ENCODE data around the gene ASAP2. TPM values are rescaled to one million over a fixed set of nuclear protein-coding genes. Genes with fewer than 3 reads are reported as not detected.

Gene ASAP2
- total RNA-seq, 1 donor, result 66.2 TPM

DNA sequence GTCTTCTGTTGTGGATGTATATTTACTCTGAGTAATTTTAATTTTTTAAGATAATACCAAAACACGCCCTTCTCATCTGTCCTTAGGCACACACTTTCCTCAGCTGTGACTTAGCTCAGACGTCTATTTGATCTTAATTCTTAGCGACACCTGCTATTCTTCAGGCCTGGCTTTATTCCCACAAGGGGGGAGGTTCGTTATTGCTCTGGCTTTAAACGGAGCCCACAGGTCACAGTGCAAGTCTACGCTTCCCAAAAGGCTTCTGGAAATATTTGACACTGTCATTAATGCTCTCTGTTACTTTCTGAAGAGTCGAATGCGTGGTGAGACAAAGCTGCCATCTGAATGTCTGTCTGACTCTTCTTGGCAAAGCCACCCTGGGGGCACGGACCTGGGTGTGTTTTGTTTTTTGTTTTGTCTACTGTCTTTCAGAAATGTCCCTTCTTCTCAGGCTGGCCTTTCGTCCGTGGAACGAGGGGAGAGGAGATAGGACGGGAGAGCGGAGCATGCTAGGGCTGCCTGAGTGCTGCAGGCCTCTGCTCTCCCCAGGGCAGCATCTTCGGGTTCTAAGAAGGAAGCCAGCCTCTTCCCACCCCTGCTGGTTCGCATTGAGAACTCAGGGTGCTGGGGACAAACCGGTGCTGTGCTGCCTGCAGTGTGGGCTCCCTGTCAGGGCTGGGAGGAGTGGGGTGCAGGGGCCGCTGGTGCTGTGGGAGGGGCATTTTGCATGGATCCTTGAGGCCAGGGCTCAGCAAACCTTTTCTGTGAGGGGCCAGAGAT is 61.9 kb downstream of the ASAP2 start:
- peaks cover 97% of the 10 kb centered on the region for H3K79me2 ChIP-seq (ENCODE audit: insufficient read depth, low read length)
- no peaks in the 10 kb centered on the region for H3K27me3 ChIP-seq (ENCODE audit: insufficient read depth, low read length)
- H3K36me3 ChIP-seq (ENCODE audit: insufficient read depth, low read length), result no peaks in the 10 kb centered on the region
- TF ChIP-seq, protein P1, sequence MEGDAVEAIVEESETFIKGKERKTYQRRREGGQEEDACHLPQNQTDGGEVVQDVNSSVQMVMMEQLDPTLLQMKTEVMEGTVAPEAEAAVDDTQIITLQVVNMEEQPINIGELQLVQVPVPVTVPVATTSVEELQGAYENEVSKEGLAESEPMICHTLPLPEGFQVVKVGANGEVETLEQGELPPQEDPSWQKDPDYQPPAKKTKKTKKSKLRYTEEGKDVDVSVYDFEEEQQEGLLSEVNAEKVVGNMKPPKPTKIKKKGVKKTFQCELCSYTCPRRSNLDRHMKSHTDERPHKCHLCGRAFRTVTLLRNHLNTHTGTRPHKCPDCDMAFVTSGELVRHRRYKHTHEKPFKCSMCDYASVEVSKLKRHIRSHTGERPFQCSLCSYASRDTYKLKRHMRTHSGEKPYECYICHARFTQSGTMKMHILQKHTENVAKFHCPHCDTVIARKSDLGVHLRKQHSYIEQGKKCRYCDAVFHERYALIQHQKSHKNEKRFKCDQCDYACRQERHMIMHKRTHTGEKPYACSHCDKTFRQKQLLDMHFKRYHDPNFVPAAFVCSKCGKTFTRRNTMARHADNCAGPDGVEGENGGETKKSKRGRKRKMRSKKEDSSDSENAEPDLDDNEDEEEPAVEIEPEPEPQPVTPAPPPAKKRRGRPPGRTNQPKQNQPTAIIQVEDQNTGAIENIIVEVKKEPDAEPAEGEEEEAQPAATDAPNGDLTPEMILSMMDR (IDR thresholded peaks at IDR 0.05; ENCODE audit: extremely low read depth, low read depth, low read length), result no peak
- no peaks in the 10 kb centered on the region for H4K20me1 ChIP-seq (ENCODE audit: insufficient read depth, low read length)
- H3K4me1 ChIP-seq (ENCODE audit: insufficient read depth, low read length), result peaks cover 27% of the 10 kb centered on the region
- no peak overlapping the region for H3K4me2 ChIP-seq (ENCODE audit: insufficient read depth, low read length)
- no peak overlapping the region for H3K27ac ChIP-seq (ENCODE audit: low read depth, low read length)
- H2AFZ ChIP-seq (ENCODE audit: low read length), result no peak overlapping the region
- no peak for DNase-seq (ENCODE audit: insufficient read length, low spot score, missing footprints)
- no peaks in the 10 kb centered on the region for H3K9me3 ChIP-seq (ENCODE audit: low read depth, low read length)
- H3K4me3 ChIP-seq (ENCODE audit: insufficient read depth, low read length), result no peak overlapping the region

DNA sequence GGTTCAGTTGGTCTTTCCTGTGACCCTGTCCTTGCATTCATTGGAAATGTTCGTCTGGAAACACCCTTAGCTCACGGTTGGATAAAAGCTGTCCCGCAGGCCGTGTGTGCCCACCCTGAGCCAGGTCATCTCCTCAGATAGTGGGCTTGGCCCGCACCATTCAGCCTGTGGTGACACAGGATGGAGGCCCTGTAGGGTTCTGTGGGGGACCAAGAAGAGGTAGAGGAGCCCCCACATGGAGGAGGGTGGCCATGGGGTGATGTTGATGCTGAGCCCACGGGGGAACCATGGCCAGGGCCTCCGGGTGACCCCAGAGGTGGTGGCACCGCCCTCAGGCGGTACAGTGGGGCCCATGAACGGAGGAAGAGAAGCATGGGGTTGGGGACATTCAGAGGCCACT is 62.7 kb downstream of the ASAP2 start:
- H3K27ac ChIP-seq (ENCODE audit: low read depth, low read length), result no peak overlapping the region
- peaks cover 97% of the 10 kb centered on the region for H3K79me2 ChIP-seq (ENCODE audit: insufficient read depth, low read length)
- H2AFZ ChIP-seq (ENCODE audit: low read length), result no peak overlapping the region
- H3K4me3 ChIP-seq (ENCODE audit: insufficient read depth, low read length), result no peak overlapping the region
- H3K4me2 ChIP-seq (ENCODE audit: insufficient read depth, low read length), result no peak overlapping the region
- peaks cover 26% of the 10 kb centered on the region for H3K4me1 ChIP-seq (ENCODE audit: insufficient read depth, low read length)
- no peaks in the 10 kb centered on the region for H3K9me3 ChIP-seq (ENCODE audit: low read depth, low read length)
- no peak for DNase-seq (ENCODE audit: insufficient read length, low spot score, missing footprints)
- no peaks in the 10 kb centered on the region for H4K20me1 ChIP-seq (ENCODE audit: insufficient read depth, low read length)
- H3K27me3 ChIP-seq (ENCODE audit: insufficient read depth, low read length), result no peaks in the 10 kb centered on the region
- TF ChIP-seq, protein P1 (IDR thresholded peaks at IDR 0.05; ENCODE audit: extremely low read depth, low read depth, low read length), result no peak
- no peaks in the 10 kb centered on the region for H3K36me3 ChIP-seq (ENCODE audit: insufficient read depth, low read length)

DNA sequence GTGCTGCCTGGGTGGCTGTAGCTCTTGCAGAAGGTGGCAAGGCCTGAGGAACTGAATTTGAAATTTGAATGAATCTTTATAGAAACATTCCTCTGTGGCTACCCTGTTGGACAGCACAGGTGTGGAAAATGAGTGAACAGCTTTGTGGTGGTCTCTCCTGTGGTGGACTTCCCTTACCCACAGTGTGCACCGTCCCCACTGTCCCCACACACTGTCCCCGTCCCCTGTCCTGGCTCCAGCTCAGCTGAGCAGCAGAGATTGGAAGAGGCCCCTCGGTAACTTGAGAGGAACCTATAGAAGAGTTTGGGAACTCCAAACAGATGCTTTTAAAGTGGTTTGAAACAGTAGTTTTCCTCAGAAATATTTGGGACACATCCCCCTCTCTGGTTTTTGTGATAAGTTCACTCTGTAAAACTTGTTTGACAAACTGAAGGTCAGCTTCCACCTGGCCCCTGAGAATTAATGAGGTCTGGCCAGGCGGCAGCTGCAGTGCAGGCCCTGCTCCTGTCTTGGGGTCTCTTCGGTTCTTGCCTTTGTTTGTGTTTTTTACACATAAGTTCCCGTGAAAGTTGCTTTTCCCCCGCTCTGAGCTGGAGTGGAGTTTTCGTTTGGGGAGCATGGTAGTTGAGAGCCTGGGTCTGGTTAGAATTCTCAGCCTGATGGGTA is 63.2 kb downstream of the ASAP2 start:
- H3K9me3 ChIP-seq (ENCODE audit: low read depth, low read length), result no peaks in the 10 kb centered on the region
- H4K20me1 ChIP-seq (ENCODE audit: insufficient read depth, low read length), result no peaks in the 10 kb centered on the region
- peaks cover 20% of the 10 kb centered on the region for H3K4me1 ChIP-seq (ENCODE audit: insufficient read depth, low read length)
- H3K79me2 ChIP-seq (ENCODE audit: insufficient read depth, low read length), result peaks cover 97% of the 10 kb centered on the region
- no peak overlapping the region for H2AFZ ChIP-seq (ENCODE audit: low read length)
- TF ChIP-seq, protein P1 (IDR thresholded peaks at IDR 0.05; ENCODE audit: extremely low read depth, low read depth, low read length), result no peak
- DNase-seq (ENCODE audit: insufficient read length, low spot score, missing footprints), result no peak
- no peak overlapping the region for H3K4me2 ChIP-seq (ENCODE audit: insufficient read depth, low read length)
- no peak overlapping the region for H3K27ac ChIP-seq (ENCODE audit: low read depth, low read length)
- no peaks in the 10 kb centered on the region for H3K36me3 ChIP-seq (ENCODE audit: insufficient read depth, low read length)
- H3K4me3 ChIP-seq (ENCODE audit: insufficient read depth, low read length), result no peak overlapping the region
- H3K27me3 ChIP-seq (ENCODE audit: insufficient read depth, low read length), result no peaks in the 10 kb centered on the region

DNA sequence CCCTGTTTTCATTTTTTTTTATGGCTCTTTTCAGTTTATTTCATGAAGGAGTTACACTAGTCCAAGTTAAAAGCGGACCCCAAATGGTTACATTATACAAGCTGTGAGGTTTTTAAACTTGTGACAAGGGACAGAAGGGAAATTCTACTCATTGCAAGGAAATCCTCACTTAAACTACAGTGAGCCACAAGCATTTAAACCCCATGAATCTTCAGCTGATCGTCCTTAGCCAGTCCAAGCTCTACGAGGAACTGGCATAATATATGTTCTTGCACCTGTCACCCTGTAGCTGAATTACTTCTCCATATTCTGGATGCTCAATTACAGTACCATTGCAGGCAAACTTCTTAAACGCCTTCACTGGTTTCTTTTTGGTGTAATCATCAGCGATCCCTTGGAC is 64.5 kb downstream of the ASAP2 start:
- H3K4me2 ChIP-seq (ENCODE audit: insufficient read depth, low read length), result no peak overlapping the region
- no peak for DNase-seq (ENCODE audit: insufficient read length, low spot score, missing footprints)

More for the DNA sequence above, 64.5 kb downstream of the ASAP2 start:
- H3K27me3 ChIP-seq (ENCODE audit: insufficient read depth, low read length), result no peaks in the 10 kb centered on the region
- peaks cover under 1% of the 10 kb centered on the region for H4K20me1 ChIP-seq (ENCODE audit: insufficient read depth, low read length)
- H2AFZ ChIP-seq (ENCODE audit: low read length), result no peak overlapping the region
- no peaks in the 10 kb centered on the region for H3K36me3 ChIP-seq (ENCODE audit: insufficient read depth, low read length)
- no peak overlapping the region for H3K27ac ChIP-seq (ENCODE audit: low read depth, low read length)
- peaks cover 97% of the 10 kb centered on the region for H3K79me2 ChIP-seq (ENCODE audit: insufficient read depth, low read length)
- no peak overlapping the region for H3K4me3 ChIP-seq (ENCODE audit: insufficient read depth, low read length)
- peaks cover 17% of the 10 kb centered on the region for H3K4me1 ChIP-seq (ENCODE audit: insufficient read depth, low read length)
- H3K9me3 ChIP-seq (ENCODE audit: low read depth, low read length), result no peaks in the 10 kb centered on the region
- TF ChIP-seq, protein P1 (IDR thresholded peaks at IDR 0.05; ENCODE audit: extremely low read depth, low read depth, low read length), result no peak

Data from osteoblast (primary cell).